Loucy (cell line): ENCODE measurements around the gene OXCT1.

Experiments
- CTCF ChIP-seq: fragments of 200-600 bp; sonication (generic); conservative IDR thresholded peaks from 2 replicates; pipeline ENCODE4 v1.5.1; 2014; ENCODE audit warnings: mild to moderate bottlenecking, antibody characterized with exemption, low read length
- EZH2phosphoT487 ChIP-seq: fragments of 200-600 bp; IDR thresholded peaks from 2 replicates; pipeline ENCODE4 v1.6.1; 2018; ENCODE audit warnings: antibody characterized with exemption, mild to moderate bottlenecking, moderate library complexity, borderline replicate concordance

- TF ChIP-seq CTCF (no peak), EZH2phosphoT487 (no peak)
Observed at GRCh38 chr5:41793141-41793770, 77.0 kb downstream of the OXCT1 start.
